ENCODE measurements around the gene SPRYD7.

DNA sequence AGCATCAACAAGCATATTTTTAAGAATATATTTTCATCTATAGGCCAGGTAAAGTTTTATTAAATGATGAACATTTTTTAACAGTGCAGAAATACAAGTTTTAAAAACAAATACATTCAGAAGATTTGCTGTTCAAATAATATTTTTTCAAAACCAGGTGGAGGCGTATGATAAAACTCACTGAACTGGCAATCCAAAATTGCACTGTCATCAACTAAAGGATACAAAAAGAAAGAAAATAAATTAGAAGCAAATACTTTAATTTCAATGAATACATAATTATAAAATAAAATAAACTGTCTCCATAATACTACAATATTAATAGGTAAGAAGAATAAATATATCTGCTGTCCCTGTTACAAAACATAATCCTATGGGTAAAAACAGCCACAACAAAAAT, 21.2 kb downstream of the SPRYD7 start:
- TF ChIP-seq, protein P1, sequence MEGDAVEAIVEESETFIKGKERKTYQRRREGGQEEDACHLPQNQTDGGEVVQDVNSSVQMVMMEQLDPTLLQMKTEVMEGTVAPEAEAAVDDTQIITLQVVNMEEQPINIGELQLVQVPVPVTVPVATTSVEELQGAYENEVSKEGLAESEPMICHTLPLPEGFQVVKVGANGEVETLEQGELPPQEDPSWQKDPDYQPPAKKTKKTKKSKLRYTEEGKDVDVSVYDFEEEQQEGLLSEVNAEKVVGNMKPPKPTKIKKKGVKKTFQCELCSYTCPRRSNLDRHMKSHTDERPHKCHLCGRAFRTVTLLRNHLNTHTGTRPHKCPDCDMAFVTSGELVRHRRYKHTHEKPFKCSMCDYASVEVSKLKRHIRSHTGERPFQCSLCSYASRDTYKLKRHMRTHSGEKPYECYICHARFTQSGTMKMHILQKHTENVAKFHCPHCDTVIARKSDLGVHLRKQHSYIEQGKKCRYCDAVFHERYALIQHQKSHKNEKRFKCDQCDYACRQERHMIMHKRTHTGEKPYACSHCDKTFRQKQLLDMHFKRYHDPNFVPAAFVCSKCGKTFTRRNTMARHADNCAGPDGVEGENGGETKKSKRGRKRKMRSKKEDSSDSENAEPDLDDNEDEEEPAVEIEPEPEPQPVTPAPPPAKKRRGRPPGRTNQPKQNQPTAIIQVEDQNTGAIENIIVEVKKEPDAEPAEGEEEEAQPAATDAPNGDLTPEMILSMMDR (conservative IDR thresholded peaks at IDR 0.05 in 1 of 2, IDR thresholded peaks at IDR 0.05 in 1 of 2; ENCODE audit: low read depth in 1 of 2, low read length in 2 of 2), result no peak
- no peak for TF ChIP-seq EZH2 (IDR thresholded peaks at IDR 0.05; ENCODE audit: low read length, missing control alignments)

Measured in fibroblast of lung (primary cell).